ENCODE results near the gene LRRK1.

- TF ChIP-seq FOXJ3 (CRISPR knock-in tag; IDR thresholded peaks at IDR 0.05) (no peak), EZH2phosphoT487 (IDR thresholded peaks at IDR 0.05; ENCODE audit: borderline replicate concordance, low read depth) (no peak), POLR2AphosphoS5 (IDR thresholded peaks at IDR 0.05; ENCODE audit: low read depth, low read length) (no peak)
- TF ChIP-seq, protein P1, sequence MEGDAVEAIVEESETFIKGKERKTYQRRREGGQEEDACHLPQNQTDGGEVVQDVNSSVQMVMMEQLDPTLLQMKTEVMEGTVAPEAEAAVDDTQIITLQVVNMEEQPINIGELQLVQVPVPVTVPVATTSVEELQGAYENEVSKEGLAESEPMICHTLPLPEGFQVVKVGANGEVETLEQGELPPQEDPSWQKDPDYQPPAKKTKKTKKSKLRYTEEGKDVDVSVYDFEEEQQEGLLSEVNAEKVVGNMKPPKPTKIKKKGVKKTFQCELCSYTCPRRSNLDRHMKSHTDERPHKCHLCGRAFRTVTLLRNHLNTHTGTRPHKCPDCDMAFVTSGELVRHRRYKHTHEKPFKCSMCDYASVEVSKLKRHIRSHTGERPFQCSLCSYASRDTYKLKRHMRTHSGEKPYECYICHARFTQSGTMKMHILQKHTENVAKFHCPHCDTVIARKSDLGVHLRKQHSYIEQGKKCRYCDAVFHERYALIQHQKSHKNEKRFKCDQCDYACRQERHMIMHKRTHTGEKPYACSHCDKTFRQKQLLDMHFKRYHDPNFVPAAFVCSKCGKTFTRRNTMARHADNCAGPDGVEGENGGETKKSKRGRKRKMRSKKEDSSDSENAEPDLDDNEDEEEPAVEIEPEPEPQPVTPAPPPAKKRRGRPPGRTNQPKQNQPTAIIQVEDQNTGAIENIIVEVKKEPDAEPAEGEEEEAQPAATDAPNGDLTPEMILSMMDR (IDR thresholded peaks at IDR 0.05) = no peak
Observed at GRCh38 chr15:101010781-101011180, 91.6 kb downstream of the LRRK1 start.
